Measurements from ENCODE around the gene DPH5. TPM values are rescaled to one million over a fixed set of nuclear protein-coding genes. Genes with fewer than 3 reads are reported as not detected.
"Not testable (repeated sequence)": the region's sequence is repeated elsewhere in the genome, so short reads cannot be mapped to it uniquely, and the experiment has no call there.

DPH5 gene
- total RNA-seq, 1 donor from 2014 or later, result 49.7 TPM

GRCh38 chr1:100989306-100990077 is 36.1 kb downstream of the DPH5 start:
- DNase-seq (ENCODE audit: low read depth), result peak; percentile 48

- DNase-seq (ENCODE audit: low read depth), result peak; percentile 44
Observed at GRCh38 chr1:100988121-100988520, 37.5 kb downstream of the DPH5 start.

GRCh38 chr1:100982793-100983192 is 42.8 kb downstream of the DPH5 start:
- no peak for DNase-seq (ENCODE audit: low read depth)

- DNase-seq (ENCODE audit: low read depth), result no peak
Observed at GRCh38 chr1:100979631-100980030, 46.0 kb downstream of the DPH5 start.

GRCh38 chr1:100976936-100977335 is 48.6 kb downstream of the DPH5 start:
- DNase-seq (ENCODE audit: low read depth), result no peak

GRCh38 chr1:100972185-100972584 is 53.4 kb downstream of the DPH5 start:
- DNase-seq (ENCODE audit: low read depth), result no peak

- no peak for DNase-seq (ENCODE audit: low read depth)
Observed at GRCh38 chr1:100971021-100971420, 54.6 kb downstream of the DPH5 start.

GRCh38 chr1:100969327-100969726 is 56.3 kb downstream of the DPH5 start:
- DNase-seq (ENCODE audit: low read depth), result peak; percentile 53

- DNase-seq (ENCODE audit: low read depth), result no peak
Observed at GRCh38 chr1:100968621-100969020, 57.0 kb downstream of the DPH5 start.

- no peak for DNase-seq (ENCODE audit: low read depth)
Observed at GRCh38 chr1:100960098-100960497, 65.5 kb downstream of the DPH5 start.

- no peak for DNase-seq (ENCODE audit: low read depth)
Observed at GRCh38 chr1:100959502-100960060, 66.0 kb downstream of the DPH5 start.

- peak; percentile 26 for DNase-seq (ENCODE audit: low read depth)
Observed at GRCh38 chr1:100955322-100955721, 70.3 kb downstream of the DPH5 start.

- DNase-seq (ENCODE audit: low read depth), result no peak
Observed at GRCh38 chr1:100953960-100954730, 71.4 kb downstream of the DPH5 start.

GRCh38 chr1:100952970-100953369 is 72.6 kb downstream of the DPH5 start:
- DNase-seq (ENCODE audit: low read depth), result not testable (repeated sequence)

GRCh38 chr1:100952104-100952745 is 73.4 kb downstream of the DPH5 start:
- no peak for DNase-seq (ENCODE audit: low read depth)

GRCh38 chr1:100950781-100951180 is 74.8 kb downstream of the DPH5 start:
- DNase-seq (ENCODE audit: low read depth), result peak; percentile 83

- DNase-seq (ENCODE audit: low read depth), result no peak
Observed at GRCh38 chr1:100950337-100950736, 75.2 kb downstream of the DPH5 start.

GRCh38 chr1:100949515-100950158 is 75.9 kb downstream of the DPH5 start:
- DNase-seq (ENCODE audit: low read depth), result not testable (repeated sequence)

- not testable (repeated sequence) for DNase-seq (ENCODE audit: low read depth)
Observed at GRCh38 chr1:100948721-100949405, 76.7 kb downstream of the DPH5 start.

GRCh38 chr1:100947816-100948215 is 77.8 kb downstream of the DPH5 start:
- not testable (repeated sequence) for DNase-seq (ENCODE audit: low read depth)

All from myocyte (in vitro differentiated cells).